ENCODE measurements around the gene SH3PXD2A. TPM values are rescaled to one million over a fixed set of nuclear protein-coding genes. Genes with fewer than 3 reads are reported as not detected.

Gene SH3PXD2A
- total RNA-seq, 1 experiment from 2014 or later: 54.9 TPM

- intact Hi-C loops (cut with micrococcal nuclease; ENCODE audit: unreplicated experiment): no loop called here
- Histone ChIP-seq H3K9me3 (ENCODE audit: low read depth, low read length, poor library complexity, severe bottlenecking) (no peaks in the 10 kb centered on the region), H3K36me3 (ENCODE audit: insufficient read depth, low read length, poor library complexity, severe bottlenecking) (peaks cover 21% of the 10 kb centered on the region), H3K27me3 (replicated peaks; ENCODE audit: insufficient read depth, low read depth, low read length, poor library complexity) (no peaks in the 10 kb centered on the region), H3K4me1 (ENCODE audit: insufficient read depth, low read length, poor library complexity, severe bottlenecking) (no peaks in the 10 kb centered on the region), H3K27ac (ENCODE audit: low read depth, low read length, poor library complexity, severe bottlenecking) (no peak overlapping the region), H3K4me3 (ENCODE audit: low read depth, low read length, poor library complexity, severe bottlenecking) (no peak overlapping the region)
- TF ChIP-seq, protein P1, sequence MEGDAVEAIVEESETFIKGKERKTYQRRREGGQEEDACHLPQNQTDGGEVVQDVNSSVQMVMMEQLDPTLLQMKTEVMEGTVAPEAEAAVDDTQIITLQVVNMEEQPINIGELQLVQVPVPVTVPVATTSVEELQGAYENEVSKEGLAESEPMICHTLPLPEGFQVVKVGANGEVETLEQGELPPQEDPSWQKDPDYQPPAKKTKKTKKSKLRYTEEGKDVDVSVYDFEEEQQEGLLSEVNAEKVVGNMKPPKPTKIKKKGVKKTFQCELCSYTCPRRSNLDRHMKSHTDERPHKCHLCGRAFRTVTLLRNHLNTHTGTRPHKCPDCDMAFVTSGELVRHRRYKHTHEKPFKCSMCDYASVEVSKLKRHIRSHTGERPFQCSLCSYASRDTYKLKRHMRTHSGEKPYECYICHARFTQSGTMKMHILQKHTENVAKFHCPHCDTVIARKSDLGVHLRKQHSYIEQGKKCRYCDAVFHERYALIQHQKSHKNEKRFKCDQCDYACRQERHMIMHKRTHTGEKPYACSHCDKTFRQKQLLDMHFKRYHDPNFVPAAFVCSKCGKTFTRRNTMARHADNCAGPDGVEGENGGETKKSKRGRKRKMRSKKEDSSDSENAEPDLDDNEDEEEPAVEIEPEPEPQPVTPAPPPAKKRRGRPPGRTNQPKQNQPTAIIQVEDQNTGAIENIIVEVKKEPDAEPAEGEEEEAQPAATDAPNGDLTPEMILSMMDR (conservative IDR thresholded peaks at IDR 0.05; ENCODE audit: low read depth, low read length): no peak
- no peak for TF ChIP-seq EZH2 (IDR thresholded peaks at IDR 0.05; ENCODE audit: borderline replicate concordance, low read depth, low read length, poor library complexity, severe bottlenecking)
- ChIA-PET POLR2A (ENCODE audit: low non-redundant PET) (no interaction called here), CTCF (no interaction called here)
- no peak for DNase-seq (ENCODE audit: low spot score)
- no TSS peak for BruUV-seq (replicated peaks)
Observed at GRCh38 chr10:103720964-103721335, 134.4 kb downstream of the SH3PXD2A start.

GRCh38 chr10:103720328-103720963, 134.9 kb downstream of the SH3PXD2A start:
- ChIA-PET CTCF (no interaction called here), POLR2A (ENCODE audit: low non-redundant PET) (no interaction called here)
- Histone ChIP-seq H3K27ac (ENCODE audit: low read depth, low read length, poor library complexity, severe bottlenecking) (no peak overlapping the region), H3K27me3 (replicated peaks; ENCODE audit: insufficient read depth, low read depth, low read length, poor library complexity) (no peaks in the 10 kb centered on the region), H3K4me1 (ENCODE audit: insufficient read depth, low read length, poor library complexity, severe bottlenecking) (no peaks in the 10 kb centered on the region), H3K36me3 (ENCODE audit: insufficient read depth, low read length, poor library complexity, severe bottlenecking) (peaks cover 21% of the 10 kb centered on the region), H3K9me3 (ENCODE audit: low read depth, low read length, poor library complexity, severe bottlenecking) (no peaks in the 10 kb centered on the region), H3K4me3 (ENCODE audit: low read depth, low read length, poor library complexity, severe bottlenecking) (no peak overlapping the region)
- no peak for DNase-seq (ENCODE audit: low spot score)
- intact Hi-C loops (cut with micrococcal nuclease; ENCODE audit: unreplicated experiment): no loop called here
- no TSS peak for BruUV-seq (replicated peaks)
- TF ChIP-seq, protein P1 (conservative IDR thresholded peaks at IDR 0.05; ENCODE audit: low read depth, low read length): no peak
- no peak for TF ChIP-seq EZH2 (IDR thresholded peaks at IDR 0.05; ENCODE audit: borderline replicate concordance, low read depth, low read length, poor library complexity, severe bottlenecking)

DNA sequence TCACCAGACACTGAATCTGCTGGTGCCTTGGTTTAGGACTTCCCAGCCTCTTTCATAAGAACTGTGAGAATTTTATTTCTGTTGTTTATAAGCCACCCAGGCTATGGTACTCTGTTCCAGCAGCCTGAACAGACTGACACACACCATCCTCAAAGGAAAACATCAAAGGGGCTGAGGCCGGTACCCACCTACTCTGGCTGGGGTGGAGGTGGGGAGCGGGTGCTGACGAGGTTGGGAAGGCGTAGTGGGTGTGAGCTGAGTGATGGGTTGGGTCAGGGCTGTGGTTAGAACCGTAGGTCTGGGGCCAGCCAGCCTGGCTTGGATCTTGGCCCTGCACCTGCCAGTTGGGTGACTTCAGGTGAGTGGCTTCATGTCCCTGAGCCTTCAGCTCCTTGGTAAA, 136.3 kb downstream of the SH3PXD2A start:
- no TSS peak for BruUV-seq (replicated peaks)
- ChIA-PET POLR2A (ENCODE audit: low non-redundant PET) (no interaction called here), CTCF (interaction anchor here (0.7 kb wide), 1 partner anchor 147 kb away, joined by 5 read pairs; no protein-coding TSS in a partner anchor)
- H3K27ac ChIP-seq (ENCODE audit: low read depth, low read length, poor library complexity, severe bottlenecking): no peak overlapping the region
- intact Hi-C loops (cut with micrococcal nuclease; ENCODE audit: unreplicated experiment): no loop called here
- no peaks in the 10 kb centered on the region for H3K27me3 ChIP-seq (replicated peaks; ENCODE audit: insufficient read depth, low read depth, low read length, poor library complexity)
- H3K36me3 ChIP-seq (ENCODE audit: insufficient read depth, low read length, poor library complexity, severe bottlenecking): peaks cover 16% of the 10 kb centered on the region
- peaks cover 3% of the 10 kb centered on the region for H3K4me1 ChIP-seq (ENCODE audit: insufficient read depth, low read length, poor library complexity, severe bottlenecking)
- no peak for DNase-seq (ENCODE audit: low spot score)
- no peak for TF ChIP-seq EZH2 (IDR thresholded peaks at IDR 0.05; ENCODE audit: borderline replicate concordance, low read depth, low read length, poor library complexity, severe bottlenecking)
- TF ChIP-seq, protein P1 (conservative IDR thresholded peaks at IDR 0.05; ENCODE audit: low read depth, low read length): no peak
- H3K9me3 ChIP-seq (ENCODE audit: low read depth, low read length, poor library complexity, severe bottlenecking): no peaks in the 10 kb centered on the region
- H3K4me3 ChIP-seq (ENCODE audit: low read depth, low read length, poor library complexity, severe bottlenecking): no peak overlapping the region
